H9 (cell line): ENCODE data around the gene GPR84. TPM values are rescaled to one million over a fixed set of nuclear protein-coding genes. Genes with fewer than 3 reads are reported as not detected.

ENCODE experiments used
- DNase-seq: peaks from one replicate; pipeline ENCODE4 v3.0.0-alpha.2; 2017
- H2AFZ ChIP-seq: one replicate; pipeline ENCODE4 v1.6.1; 2013; ENCODE audit warnings: mild to moderate bottlenecking, low read length, control low read depth, moderate library complexity
- H2AK5ac ChIP-seq: 2 replicates; pipeline ENCODE4 v1.6.1; 2013; ENCODE audit warnings: low read length, control low read depth, mixed read lengths; ENCODE audit not compliant: insufficient read length
- H2BK120ac ChIP-seq: one replicate; pipeline ENCODE4 v1.6.1; 2013; ENCODE audit warnings: low read depth, mild to moderate bottlenecking, low read length, control low read depth, inconsistent platforms; ENCODE audit not compliant: poor library complexity, severe bottlenecking
- H2BK12ac ChIP-seq: 2 replicates; pipeline ENCODE4 v1.6.1; 2013; ENCODE audit warnings: low read length, control low read depth, mixed read lengths, low read depth; ENCODE audit not compliant: insufficient read length
- H2BK15ac ChIP-seq: 2 replicates; pipeline ENCODE4 v1.6.1; 2013; ENCODE audit warnings: low read depth, low read length, control low read depth
- H2BK20ac ChIP-seq: one replicate; pipeline ENCODE4 v1.6.1; 2013; ENCODE audit warnings: low read depth, mild to moderate bottlenecking, low read length, control low read depth, inconsistent platforms; ENCODE audit not compliant: poor library complexity, severe bottlenecking
- H2BK5ac ChIP-seq: 2 replicates; pipeline ENCODE4 v1.6.1; 2013; ENCODE audit warnings: low read length, control low read depth, mixed read lengths; ENCODE audit not compliant: insufficient read length
- H3K14ac ChIP-seq: 2 replicates; pipeline ENCODE4 v1.6.1; 2013; ENCODE audit warnings: low read length, control low read depth; ENCODE audit not compliant: insufficient read depth
- H3K18ac ChIP-seq: 2 replicates; pipeline ENCODE4 v1.6.1; 2013; ENCODE audit warnings: low read depth, mild to moderate bottlenecking, mixed read lengths, low read length, control low read depth; ENCODE audit not compliant: insufficient read length
- H3K23ac ChIP-seq: 2 replicates; pipeline ENCODE4 v1.6.1; 2013; ENCODE audit warnings: low read length, control low read depth, mixed read lengths, low read depth; ENCODE audit not compliant: insufficient read length
- H3K23me2 ChIP-seq: 2 replicates; pipeline ENCODE4 v1.6.1; 2013; ENCODE audit warnings: low read depth, mild to moderate bottlenecking, mixed read lengths, low read length, control low read depth; ENCODE audit not compliant: insufficient read length, poor library complexity, severe bottlenecking
- H3K27ac ChIP-seq: 2 replicates; pipeline ENCODE4 v1.5.1; 2013; ENCODE audit warnings: low read length, control low read depth, mixed read lengths, low read depth; ENCODE audit not compliant: insufficient read length
- H3K27me3 ChIP-seq: 2 replicates; pipeline ENCODE4 v1.6.1; 2013; ENCODE audit warnings: low read length, control low read depth, inconsistent platforms; ENCODE audit not compliant: insufficient read depth
- H3K4ac ChIP-seq: 2 replicates; pipeline ENCODE4 v1.6.1; 2013; ENCODE audit warnings: low read depth, mild to moderate bottlenecking, control low read depth, inconsistent platforms, low read length, moderate library complexity
- H3K4me1 ChIP-seq: 2 replicates; pipeline ENCODE4 v1.6.1; 2013; ENCODE audit warnings: low read length, control low read depth, inconsistent platforms; ENCODE audit not compliant: insufficient read depth
- H3K4me2 ChIP-seq: 2 replicates; pipeline ENCODE4 v1.6.1; 2013; ENCODE audit warnings: low read length, control low read depth, mixed read lengths; ENCODE audit not compliant: insufficient read length, insufficient read depth
- H3K56ac ChIP-seq: 2 replicates; pipeline ENCODE4 v1.6.1; 2013; ENCODE audit warnings: low read depth, mild to moderate bottlenecking, mixed read lengths, low read length, control low read depth; ENCODE audit not compliant: insufficient read length
- H3K79me1 ChIP-seq: 2 replicates; pipeline ENCODE4 v1.6.1; 2013; ENCODE audit warnings: low read depth, mild to moderate bottlenecking, moderate library complexity, low read length, control low read depth, inconsistent platforms; ENCODE audit not compliant: insufficient read depth, poor library complexity, severe bottlenecking
- H3K79me2 ChIP-seq: 2 replicates; pipeline ENCODE4 v1.6.1; 2013; ENCODE audit warnings: low read length, control low read depth, inconsistent platforms; ENCODE audit not compliant: insufficient read depth
- H3K9ac ChIP-seq: 2 replicates; pipeline ENCODE4 v1.6.1; 2013; ENCODE audit warnings: low read length, control low read depth, mixed read lengths; ENCODE audit not compliant: insufficient read length; ENCODE audit errors: extremely low read depth
- H3K9me3 ChIP-seq: one replicate; pipeline ENCODE4 v1.6.1; 2013; ENCODE audit warnings: low read depth, low read length, inconsistent platforms; ENCODE audit not compliant: control insufficient read depth
- H3T11ph ChIP-seq: one replicate; pipeline ENCODE4 v1.6.1; 2013; ENCODE audit warnings: mild to moderate bottlenecking, low read length, control low read depth, inconsistent platforms
- H4K20me1 ChIP-seq: one replicate; pipeline ENCODE4 v1.6.1; 2013; ENCODE audit not compliant: control insufficient read depth, insufficient read length, insufficient read depth
- H4K5ac ChIP-seq: 2 replicates; pipeline ENCODE4 v1.6.1; 2013; ENCODE audit warnings: low read depth, mild to moderate bottlenecking, mixed read lengths, low read length, control low read depth; ENCODE audit not compliant: insufficient read length
- H4K8ac ChIP-seq: replicated peaks from 2 replicates; pipeline ENCODE4 v1.6.1; 2013; ENCODE audit warnings: low read length, control low read depth, mixed read lengths, low read depth; ENCODE audit not compliant: insufficient read length
- H4K91ac ChIP-seq: 2 replicates; pipeline ENCODE4 v1.6.1; 2013; ENCODE audit warnings: low read depth, mild to moderate bottlenecking, moderate library complexity, mixed read lengths, low read length, control low read depth; ENCODE audit not compliant: insufficient read length
- H3K27ac Mint-ChIP-seq, 3 experiments: 2 replicates in 2 of 3; 3 replicates in 1 of 3; pipeline ENCODE4 v1.8.0; 2020 to 2021; ENCODE audit warnings: mixed read lengths in 3 of 3, mild to moderate bottlenecking in 1 of 3, moderate library complexity in 1 of 3
- H3K27me3 Mint-ChIP-seq: 2 replicates; pipeline ENCODE4 v1.8.0; 2021; ENCODE audit warnings: low read depth, mild to moderate bottlenecking, moderate library complexity, mixed read lengths
- H3K36me3 Mint-ChIP-seq, 3 experiments: 2 replicates in 2 of 3; 3 replicates in 1 of 3; pipeline ENCODE4 v1.8.0; 2020 to 2021; ENCODE audit warnings: low read depth in 3 of 3, mixed read lengths in 3 of 3; ENCODE audit not compliant: insufficient read depth in 1 of 3
- H3K4me1 Mint-ChIP-seq, 2 experiments: 2 replicates each; pipeline ENCODE4 v1.8.0; 2020; ENCODE audit warnings: mixed read lengths in 2 of 2
- H3K4me3 Mint-ChIP-seq, 2 experiments: 2 replicates in 1 of 2; 3 replicates in 1 of 2; pipeline ENCODE4 v1.8.0; 2020 to 2021; ENCODE audit warnings: mild to moderate bottlenecking in 2 of 2, mixed read lengths in 2 of 2, moderate library complexity in 1 of 2
- H3K9me3 Mint-ChIP-seq, 2 experiments: 2 replicates in 1 of 2; 3 replicates in 1 of 2; pipeline ENCODE4 v1.8.0; 2020; ENCODE audit warnings: mild to moderate bottlenecking in 2 of 2, mixed read lengths in 2 of 2, moderate library complexity in 1 of 2
- CTCF ChIP-seq: fragments of 200-600 bp; sonication (generic); conservative IDR thresholded peaks from 3 replicates; pipeline ENCODE4 v1.8.0; 2021; ENCODE audit warnings: antibody characterized with exemption, mild to moderate bottlenecking
- WGBS: extraction: QIAGEN DNeasy Blood & Tissue Kit; methylation state at CpG from one replicate; pipeline ENCODE4 v1.1.7; 2013; ENCODE audit warnings: missing lambda C conversion rate, low lambda C conversion rate, mixed read lengths; ENCODE audit not compliant: insufficient read length; ENCODE audit errors: extremely low coverage; 5-methylcytosine and 5-hydroxymethylcytosine counted together
- total RNA-seq: library from RNA; stranded (reverse); gene quantifications from 2 replicates; pipeline ENCODE4 v1.2.1, GENCODE V29; 2021

The GPR84 gene
- total RNA-seq, 1 experiment from 2014 or later = not detected

GRCh38 chr12:54412786-54413185 lies 48.5 kb upstream of the GPR84 start:
- Mint-ChIP-seq H3K4me3 (no peak overlapping the region; a peak in 1 of 5 replicates), H3K27me3 (peaks cover 14% of the 10 kb centered on the region), H3K4me1 (peaks cover 19 to 20% of the 10 kb centered on the region in 2 experiments), H3K36me3 (peaks cover 0 to 5% (median 5%) of the 10 kb centered on the region in 3 experiments; a peak in 2 of 7 replicates), H3K9me3 (no peaks in the 10 kb centered on the region), H3K27ac (peak overlapping the region in 1 of 3 experiments; percentile 73; a peak in 2 of 7 replicates)
- Histone ChIP-seq H2BK120ac (no peak overlapping the region), H3K79me2 (no peaks in the 10 kb centered on the region), H2BK12ac (no peak overlapping the region), H3K56ac (no peak overlapping the region), H4K20me1 (no peaks in the 10 kb centered on the region), H3T11ph (no peak overlapping the region), H3K4me2 (no peak overlapping the region), H2AK5ac (no peak overlapping the region), H3K4me1 (no peaks in the 10 kb centered on the region), H2BK20ac (no peak overlapping the region), H3K4ac (no peak overlapping the region), H4K8ac (no peak overlapping the region), H3K18ac (no peak overlapping the region), H2BK15ac (no peak overlapping the region), H3K27me3 (no peaks in the 10 kb centered on the region; the same call in 1 of the 2 replicates), H3K27ac (no peak overlapping the region), H2BK5ac (no peak overlapping the region), H3K9ac (no peak overlapping the region), H2AFZ (no peak overlapping the region), H3K79me1 (no peaks in the 10 kb centered on the region), H3K9me3 (no peaks in the 10 kb centered on the region), H3K23me2 (peaks cover 3% of the 10 kb centered on the region), H3K23ac (no peak overlapping the region), H4K5ac (no peak overlapping the region), H3K14ac (no peak overlapping the region), H4K91ac (no peak overlapping the region)
- DNase-seq = no peak
- TF ChIP-seq CTCF = no peak
- no CpG with 5 or more reads among the region's 3 CpGs for WGBS
